NCI-H524 treated with DMSO at 0.1 percent for 48 hours (cell line): ENCODE measurements around the gene CGB2.
A peak's percentile ranks its signal among the peaks of the same experiment; 100 is the strongest.
"Not testable (repeated sequence)": the region's sequence is repeated elsewhere in the genome, so short reads cannot be mapped to it uniquely, and the experiment has no call there.

ENCODE experiments used
- DNase-seq: peaks from one replicate; lab custom pipeline; 2025; lab: John Stamatoyannopoulos, UW

CGB2 gene

DNA sequence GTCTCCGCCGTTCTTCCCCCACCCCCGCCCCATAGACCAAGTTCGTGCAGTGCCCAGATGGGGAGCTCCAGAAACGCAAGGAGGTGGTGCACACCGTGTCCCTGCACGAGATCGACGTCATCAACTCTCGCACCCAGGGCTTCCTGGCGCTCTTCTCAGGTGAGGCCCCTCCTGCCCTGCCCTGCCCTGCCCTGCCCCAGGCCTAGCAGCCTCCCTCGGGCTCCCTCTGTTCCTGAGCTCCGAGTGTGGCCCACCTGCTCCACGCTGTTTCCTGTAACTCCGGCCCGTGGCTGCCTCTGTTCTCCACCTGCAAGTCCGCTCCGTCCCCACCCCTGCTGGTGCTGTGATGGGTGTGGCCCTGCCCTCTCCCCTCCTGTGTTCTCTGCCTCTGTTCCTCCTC lies 21.2 kb upstream of the CGB2 start:
- no peak for DNase-seq

DNA sequence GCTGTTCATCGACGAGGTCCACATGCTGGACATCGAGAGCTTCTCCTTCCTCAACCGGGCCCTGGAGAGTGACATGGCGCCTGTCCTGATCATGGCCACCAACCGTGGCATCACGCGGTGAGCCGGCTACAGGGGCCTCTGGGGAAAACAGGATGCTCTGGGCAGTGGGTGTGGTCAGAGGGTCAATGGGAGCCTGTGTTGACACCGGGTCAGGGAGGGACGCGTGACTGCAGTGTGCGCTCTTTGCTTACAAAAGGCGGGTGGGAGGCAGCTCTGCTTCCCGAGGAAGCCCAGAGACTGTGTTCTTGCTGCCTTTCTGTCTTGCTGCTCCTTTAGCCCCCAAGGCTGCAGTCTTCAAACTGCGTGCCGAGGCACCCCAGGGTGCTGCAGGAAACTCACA lies 20.5 kb upstream of the CGB2 start:
- DNase-seq = no peak

DNA sequence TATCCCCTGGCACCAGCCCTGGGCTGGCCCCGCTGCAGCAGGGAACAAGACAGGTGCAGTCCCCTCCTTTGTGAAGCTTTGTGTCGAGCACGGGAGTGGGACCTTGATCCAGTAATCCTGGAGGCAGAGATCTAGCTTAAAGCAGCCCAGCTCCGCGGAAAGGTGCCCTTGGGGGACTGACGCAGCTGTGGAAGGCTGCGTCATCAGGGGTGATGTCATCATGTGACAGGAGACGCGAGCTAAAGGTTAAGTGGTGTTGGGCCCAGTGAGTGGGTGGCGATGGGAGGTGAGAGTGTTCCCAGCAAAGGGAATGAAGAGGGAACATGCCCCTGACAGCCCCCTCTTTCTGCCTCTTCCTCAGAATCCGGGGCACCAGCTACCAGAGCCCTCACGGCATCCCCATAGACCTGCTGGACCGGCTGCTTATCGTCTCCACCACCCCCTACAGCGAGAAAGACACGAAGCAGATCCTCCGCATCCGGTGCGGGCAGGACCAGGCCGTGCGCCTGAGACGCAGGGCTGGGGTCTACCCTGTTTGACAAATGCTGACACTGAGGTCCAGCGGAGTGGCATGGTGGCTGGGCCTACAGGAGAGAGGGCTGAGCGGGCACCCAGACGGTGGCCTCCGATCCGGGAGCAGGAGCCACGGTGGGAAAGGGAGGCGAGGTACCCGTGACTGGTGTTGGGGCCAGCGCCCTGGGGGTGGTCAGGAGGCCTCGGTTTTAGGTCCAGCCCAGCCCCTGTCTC lies 17.4 kb upstream of the CGB2 start:
- no peak for DNase-seq

DNA sequence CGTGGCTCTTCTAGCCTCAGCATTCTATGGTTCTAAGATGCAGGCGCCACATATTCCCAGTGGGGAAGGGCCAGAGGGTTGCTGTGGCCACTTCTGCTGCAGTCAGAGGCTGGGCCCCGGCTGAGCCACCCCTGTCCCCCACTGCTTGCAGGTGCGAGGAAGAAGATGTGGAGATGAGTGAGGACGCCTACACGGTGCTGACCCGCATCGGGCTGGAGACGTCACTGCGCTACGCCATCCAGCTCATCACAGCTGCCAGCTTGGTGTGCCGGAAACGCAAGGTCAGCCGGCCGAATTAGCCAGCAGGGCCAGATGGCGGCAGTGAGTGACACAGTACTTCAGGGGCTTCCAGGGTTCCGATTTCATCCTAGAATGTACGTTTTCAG lies 16.8 kb upstream of the CGB2 start:
- DNase-seq = peak; percentile 45

DNA sequence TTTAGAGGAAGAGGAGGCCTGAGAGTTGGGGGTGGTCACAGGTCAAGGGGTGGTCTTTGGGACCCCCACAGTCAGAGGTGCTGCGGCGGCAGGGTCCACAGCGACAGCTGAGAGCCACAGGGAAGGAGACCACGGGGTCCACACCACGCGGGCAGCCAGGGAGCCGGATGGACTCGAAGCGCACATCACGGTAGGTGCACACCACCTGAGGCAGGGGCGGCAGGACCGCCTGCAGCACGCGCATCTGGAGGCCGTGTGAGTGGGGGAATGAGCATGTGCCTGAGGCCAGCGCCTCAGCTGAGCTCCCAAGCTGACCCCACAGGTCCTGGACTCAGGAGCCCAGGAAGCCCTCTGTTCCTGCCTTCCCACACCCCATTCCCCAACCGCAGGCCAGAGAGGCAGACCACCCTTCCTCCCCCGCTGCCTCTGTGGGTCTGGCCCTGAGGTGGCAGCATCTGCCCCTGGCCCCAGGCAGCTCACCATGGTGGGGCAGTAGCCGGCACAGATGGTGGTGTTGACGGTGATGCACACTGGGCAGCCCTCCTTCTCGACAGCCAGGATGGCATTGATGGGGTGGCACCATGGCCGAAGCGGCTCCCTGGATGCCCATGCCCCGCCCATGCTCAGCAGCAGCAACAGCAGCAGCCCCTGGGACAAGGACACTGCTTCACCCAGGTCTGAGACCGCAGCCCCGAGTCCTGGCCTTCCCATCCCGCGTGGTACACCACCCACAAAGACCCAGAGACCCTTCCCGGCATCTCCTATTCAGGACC lies 15.4 kb upstream of the CGB2 start:
- DNase-seq = no peak

DNA sequence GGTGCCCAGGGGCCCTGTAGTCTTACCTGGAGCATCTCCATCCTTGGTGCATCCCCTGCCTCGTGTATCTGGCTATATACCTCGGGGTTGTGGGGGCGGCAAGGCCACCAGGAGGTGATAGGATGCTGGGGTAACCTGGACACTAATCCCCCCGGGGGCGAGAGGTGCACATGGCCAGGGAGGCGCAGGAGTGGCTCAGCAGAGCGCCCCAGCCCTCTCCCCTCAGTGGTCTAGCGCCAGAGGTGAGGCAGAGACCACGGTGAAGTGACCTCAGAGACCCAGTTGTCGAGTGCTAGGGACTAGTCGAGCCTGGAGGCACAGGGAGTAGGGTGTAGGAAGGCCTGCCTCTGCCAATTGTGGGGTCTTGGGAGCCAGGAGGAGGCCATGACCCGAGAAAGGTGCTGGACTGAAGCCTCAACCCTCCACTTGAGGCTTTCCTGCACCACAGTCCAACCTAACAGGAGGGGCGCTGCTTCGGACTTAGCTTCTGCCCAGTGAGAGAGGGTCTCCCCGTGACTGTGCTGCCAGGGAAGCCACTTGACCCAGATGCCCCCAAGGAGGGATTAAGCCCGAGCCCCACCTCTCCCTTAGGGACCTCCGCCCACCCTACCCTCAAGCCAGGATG lies 14.5 kb upstream of the CGB2 start, which contains the start of gene LHB:
Gene LHB (minus strand): TSS at position 51 of the 625 bp plus-strand sequence. CDS start 10 bp downstream, at position 41.
- DNase-seq = no peak

DNA sequence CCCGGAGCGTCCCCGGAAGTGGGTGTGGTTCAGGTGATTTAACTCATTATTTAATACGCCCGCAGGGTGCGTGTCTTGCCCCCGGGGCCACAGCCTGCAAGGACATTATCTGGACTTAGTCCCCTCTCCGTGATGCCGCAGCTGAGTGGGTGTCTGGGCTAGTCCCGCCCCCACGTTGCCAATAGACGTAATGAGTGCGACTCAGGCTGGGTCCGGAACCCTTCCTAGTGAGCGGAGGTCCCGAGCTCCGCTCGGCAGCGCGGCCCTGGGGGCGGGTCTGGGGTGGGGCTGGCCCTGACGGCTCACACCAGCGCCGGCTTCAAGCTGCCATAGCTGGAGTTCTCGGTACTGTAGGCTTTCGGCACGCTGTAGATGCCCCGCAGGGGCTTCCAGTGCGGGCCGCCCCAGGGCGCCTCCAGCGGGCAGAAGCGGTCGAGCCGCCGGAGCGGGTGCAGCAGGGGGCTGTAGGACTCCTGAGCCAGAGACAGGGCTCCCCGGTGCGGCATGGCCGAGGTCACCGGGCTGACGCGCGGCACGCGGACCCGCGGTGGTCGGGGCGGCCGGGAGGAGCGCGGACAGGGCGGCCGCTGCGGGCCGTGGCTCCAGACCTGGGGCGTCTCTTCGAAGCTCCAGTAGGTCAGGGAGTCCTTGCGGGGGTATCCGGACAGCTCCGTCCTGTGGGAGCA lies 13.9 kb upstream of the CGB2 start:
- DNase-seq = no peak

DNA sequence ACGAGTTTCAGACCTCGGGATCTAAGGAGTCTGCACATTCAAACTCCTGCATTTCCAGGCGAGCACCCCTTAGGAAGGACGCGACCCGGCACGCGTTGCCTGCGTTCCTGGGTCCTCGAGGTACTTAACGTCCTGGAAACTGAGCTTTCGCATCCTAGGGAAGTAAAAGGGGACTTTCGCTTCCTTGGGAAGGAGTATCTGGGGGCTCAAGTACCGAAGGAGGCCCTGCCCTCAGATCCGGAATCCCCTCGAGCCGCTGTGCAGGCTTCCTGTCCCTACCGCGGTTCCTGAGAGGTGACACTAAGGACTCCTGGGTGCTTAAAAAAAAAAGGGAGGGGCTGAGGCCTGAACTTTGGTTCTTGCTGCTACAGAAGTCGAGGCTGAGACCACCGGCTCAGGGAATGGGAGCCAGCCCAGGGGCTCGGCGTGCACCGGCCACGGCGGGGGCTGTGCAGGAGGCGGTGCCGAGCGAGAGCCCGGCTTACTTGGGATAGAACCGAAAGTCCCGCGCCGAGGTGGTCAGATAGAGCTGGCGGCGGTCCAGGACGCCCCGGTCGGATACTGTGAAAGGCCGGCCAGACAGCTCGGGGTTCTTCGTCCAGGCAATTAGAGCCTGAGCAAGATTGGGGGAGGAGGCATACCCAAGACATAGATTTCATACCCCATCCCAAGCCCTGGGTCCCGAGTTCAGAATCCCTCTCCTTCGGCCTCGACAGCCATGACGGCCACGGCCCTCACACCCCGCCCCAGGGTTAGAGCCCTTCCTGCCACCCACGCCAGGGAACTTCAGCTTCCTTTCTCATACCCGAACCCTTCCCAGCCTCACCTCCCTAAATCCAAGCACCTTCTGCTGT lies 13.1 kb upstream of the CGB2 start:
- DNase-seq = not testable (repeated sequence)

DNA sequence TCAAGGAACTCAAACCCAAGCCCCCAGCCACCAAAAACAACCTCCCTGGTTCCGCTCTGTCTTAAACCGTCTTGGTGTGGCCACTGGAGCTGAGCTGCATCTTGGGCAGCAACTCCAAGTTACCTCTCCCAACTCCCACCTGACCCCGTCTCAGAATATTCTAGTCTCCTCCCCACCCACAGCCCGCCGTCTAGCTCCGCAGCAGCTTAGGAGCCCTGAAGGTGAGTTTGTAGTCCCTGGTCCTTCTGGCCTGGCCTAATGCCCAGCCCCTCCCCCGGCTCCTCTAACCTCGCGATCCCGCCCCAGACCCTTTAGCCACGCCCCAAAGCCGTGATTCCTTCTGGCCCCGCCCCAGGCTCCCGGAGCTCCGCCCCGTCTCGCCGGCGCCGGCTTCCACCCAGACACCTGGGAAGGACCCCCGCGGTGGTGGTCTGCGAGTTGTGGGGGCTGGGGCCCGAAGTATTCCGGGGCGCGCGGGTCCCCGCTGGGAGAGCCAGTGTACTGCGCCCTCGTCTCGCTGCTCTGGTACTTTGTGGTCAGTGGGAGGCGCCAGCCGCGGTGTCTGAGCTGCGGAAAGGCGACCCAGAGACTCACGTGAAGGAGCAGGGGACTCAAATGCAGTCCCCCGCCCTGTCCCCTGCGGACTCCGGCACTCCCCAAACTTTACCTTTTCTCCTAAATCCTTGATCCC lies 12.3 kb upstream of the CGB2 start:
- DNase-seq = no peak

DNA sequence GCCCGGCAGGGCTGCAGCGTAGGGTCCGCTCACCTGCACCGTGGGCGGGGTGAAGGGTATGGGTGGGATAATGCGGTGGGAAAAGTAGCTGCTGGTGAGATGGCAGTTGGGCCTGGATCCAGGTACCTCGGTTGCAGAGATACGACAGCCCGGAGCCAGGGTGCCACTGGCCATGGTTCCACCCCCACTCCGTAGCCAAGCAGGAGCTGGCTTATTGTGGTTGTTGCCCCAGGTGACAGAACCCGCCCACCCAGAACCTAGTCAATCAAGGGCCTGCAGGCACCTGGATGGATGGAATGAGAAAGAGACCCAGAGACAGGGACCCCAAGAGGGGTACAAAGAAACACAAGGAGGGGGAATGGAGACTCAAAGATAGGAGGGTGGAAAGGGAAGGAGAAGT lies 11.3 kb upstream of the CGB2 start:
- no peak for DNase-seq

DNA sequence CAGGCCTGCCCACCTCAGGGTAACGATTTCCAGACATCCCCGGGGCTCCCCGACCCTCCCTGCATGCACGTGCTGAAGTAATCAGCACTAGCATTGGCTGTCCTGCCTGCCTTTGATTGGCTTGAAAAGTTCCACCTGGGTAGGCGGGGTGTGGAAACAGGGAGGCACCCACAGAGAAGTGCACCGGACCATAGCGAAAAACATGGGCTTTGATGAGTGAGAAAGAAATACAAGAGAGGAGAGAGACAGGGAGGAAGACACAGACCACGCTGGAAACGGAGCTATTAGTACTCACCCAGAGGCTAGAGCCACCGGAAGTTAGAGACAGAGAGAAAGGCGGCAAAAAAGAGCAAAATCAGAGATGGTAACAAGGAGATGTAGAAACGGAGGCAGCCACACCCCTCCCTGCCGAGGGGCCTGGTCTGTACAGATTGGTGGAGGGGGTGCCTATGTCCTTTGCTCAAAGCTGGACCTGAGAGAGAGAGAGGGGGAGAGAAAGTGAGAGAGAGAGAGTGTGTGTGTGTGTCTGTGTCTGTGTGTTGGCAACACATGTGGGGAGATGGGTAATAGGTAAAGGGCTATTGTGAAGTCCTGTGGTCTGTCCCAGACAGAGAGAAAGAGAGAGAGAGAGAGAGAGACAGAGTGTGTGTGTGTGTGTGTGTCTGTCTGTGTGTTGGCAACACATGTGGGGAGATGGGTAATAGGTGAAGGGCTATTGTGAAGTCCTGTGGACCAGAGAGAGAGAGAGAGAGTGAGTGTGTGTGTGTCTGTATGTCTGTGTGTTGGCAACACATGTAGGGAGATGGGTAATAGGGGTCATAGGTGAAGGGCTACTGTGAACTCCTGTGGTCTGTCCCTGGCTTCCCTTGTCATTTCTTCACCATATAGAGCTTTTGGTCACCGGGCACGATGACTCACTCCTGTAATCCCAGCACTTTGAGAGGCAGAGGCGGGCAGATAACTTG lies 10.5 kb upstream of the CGB2 start:
- no peak for DNase-seq

DNA sequence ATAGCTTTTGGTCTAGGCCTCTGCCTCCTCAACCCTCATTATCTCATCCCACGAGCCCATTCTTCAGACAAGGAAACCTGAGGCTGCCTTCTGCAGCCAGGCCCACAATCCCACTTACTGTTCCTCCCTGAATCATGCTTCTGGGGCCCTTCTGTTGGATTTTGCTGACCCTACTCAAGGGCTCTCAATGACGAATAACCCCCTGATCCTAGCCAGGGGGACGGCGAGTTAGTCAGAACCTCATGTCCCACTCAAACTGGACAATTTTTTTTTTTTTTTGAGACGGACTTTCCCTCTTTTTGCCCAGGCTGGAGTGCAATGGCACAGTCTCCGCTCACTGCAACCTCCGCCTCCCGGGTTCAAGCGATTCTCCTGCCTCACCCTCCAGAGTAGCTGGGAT lies 9.6 kb upstream of the CGB2 start:
- DNase-seq = no peak

DNA sequence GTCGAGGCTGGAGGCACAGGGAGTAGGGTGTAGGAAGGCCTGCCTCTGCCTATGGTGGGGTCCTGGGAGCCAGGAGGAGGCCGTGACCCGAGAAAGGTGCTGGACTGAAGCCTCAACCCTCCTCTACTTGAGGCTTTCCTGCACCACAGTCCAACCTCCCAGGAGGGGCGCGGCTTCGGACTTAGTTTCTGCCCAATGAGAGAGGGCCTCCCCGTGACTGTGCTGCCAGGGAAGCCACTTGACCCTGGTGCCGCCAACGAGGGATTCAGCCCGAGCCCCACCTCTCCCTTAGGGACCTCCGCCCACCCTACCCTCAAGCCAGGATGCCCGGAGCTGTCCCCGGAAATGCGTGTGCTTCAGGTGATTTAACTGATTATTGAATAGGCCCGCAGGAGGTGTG lies 7.5 kb upstream of the CGB2 start, which contains the start of gene CGB3:
Gene CGB3 (minus strand): TSS at position 101 of the 400 bp plus-strand sequence. CDS start 362 bp downstream, outside the sequence.
- not testable (repeated sequence) for DNase-seq

DNA sequence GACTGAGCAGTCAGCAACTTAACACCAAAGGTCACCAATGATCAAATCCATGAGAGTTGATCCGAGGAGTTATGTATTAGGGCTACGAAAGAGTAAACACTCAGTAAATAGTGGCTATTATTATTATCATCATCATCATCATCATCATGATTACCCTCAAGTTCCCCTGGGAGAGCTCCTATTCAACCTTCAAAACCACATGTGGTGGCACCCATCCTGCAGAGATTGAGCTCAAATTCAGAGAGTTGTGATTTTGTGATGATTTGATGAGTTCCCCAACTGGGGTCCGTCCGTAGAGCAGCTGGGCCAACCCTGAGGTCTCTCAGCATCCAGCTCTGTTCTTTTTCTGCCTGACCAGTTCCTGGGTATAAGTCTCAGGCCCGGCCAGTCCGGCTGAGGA lies 6.6 kb upstream of the CGB2 start:
- DNase-seq = not testable (repeated sequence)

DNA sequence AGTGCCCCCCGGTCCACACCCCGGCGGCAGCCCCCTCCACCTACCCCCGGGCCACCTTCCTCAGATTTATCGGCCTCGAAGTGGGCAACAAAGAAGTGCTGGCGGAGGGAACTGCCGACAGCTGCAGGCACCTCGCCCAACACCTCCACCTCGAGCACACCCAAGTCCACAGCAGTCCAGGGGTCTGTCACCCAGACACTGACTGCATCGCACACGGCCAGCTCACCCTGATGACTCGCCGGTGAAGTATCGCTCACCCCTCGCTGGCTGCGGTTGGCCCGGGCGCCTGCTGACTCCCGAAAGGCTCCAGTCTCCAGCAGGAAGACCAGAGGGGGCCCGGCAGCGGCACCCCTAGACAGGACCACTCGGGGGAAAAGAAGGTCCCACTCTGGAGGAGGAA lies 6.1 kb upstream of the CGB2 start:
- not testable (repeated sequence) for DNase-seq

DNA sequence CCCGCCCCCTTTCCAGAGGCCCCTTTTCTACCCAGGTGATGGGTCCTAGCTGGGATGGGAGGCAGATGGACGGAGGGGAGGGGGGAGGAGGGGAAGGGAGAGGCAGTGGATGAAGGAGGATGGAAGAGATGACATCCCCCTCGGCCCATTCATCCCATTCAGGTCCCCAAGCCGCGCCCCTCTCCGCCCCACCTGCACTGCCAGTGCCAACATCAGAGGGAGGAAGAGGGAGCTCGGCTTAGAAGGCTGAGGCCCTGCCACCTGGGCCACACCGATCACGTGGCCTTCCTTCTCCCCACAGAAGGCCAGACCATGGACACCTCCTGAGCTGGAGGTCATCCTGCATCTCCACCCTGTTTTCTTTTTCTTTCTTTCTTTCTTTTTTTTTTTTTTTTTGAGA lies 3.0 kb upstream of the CGB2 start:
- not testable (repeated sequence) for DNase-seq

DNA sequence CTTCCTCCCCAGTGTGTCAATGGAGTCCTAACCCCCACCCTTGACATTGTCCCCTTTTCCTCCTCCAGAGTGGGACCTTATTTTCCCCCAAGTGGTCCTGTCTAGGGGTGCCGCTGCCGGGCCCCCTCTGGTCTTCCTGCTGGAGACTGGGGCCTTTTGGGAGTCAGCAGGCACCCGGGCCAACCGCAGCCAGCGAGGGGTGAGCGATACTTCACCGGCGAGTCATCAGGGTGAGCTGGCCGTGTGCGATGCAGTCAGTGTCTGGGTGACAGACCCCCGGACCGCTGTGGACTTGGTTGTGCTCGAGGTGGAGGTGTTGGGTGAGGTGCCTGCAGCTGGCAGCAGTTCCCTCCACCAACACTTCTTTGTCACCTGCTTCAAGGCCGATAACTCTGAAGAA lies 1.9 kb upstream of the CGB2 start:
- DNase-seq = not testable (repeated sequence)

DNA sequence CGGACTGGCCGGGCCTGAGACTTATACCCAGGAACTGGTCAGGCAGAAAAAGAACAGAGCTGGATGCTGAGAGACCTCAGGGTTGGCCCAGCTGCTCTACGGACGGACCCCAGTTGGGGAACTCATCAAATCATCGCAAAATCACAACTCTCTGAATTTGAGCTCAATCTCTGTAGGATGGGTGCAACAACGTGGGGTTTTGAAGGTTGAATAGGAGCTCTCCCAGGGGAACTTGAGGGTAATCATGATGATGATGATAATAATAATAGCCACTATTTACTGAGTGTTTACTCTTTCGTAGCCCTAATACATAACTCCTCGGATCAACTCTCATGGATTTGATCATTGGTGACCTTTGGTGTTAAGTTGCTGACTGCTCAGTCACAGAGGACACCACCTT lies 1.4 kb upstream of the CGB2 start:
- not testable (repeated sequence) for DNase-seq

DNA sequence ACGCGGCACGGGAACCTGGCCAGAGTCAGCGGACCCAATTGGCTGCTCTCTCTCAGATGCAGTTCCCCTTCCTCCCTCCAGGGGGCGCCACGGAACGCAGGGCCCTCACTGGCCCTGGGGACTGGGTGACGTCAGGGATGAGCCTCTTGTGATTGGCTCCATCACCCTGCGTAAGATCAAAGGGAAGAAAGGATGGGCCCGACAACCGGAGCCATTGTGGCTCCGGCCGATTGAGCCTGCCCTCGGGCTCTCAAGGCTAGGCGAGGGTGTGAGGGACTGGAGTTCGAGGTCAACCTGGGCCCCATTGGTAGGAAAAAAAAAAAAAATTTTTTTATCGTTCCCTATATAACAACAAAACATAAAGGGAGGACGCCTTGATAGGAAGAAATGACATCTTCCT lies 5.1 kb downstream of the CGB2 start, which contains the start of gene CGB1:
Gene CGB1 (minus strand): TSS at position 81 of the 400 bp plus-strand sequence. CDS start 184 bp downstream, outside the sequence.
- not testable (repeated sequence) for DNase-seq
